ENCODE results near the gene PRRT1.
"Not testable (repeated sequence)": the region's sequence is repeated elsewhere in the genome, so short reads cannot be mapped to it uniquely, and the experiment has no call there.

PRRT1 gene

DNA sequence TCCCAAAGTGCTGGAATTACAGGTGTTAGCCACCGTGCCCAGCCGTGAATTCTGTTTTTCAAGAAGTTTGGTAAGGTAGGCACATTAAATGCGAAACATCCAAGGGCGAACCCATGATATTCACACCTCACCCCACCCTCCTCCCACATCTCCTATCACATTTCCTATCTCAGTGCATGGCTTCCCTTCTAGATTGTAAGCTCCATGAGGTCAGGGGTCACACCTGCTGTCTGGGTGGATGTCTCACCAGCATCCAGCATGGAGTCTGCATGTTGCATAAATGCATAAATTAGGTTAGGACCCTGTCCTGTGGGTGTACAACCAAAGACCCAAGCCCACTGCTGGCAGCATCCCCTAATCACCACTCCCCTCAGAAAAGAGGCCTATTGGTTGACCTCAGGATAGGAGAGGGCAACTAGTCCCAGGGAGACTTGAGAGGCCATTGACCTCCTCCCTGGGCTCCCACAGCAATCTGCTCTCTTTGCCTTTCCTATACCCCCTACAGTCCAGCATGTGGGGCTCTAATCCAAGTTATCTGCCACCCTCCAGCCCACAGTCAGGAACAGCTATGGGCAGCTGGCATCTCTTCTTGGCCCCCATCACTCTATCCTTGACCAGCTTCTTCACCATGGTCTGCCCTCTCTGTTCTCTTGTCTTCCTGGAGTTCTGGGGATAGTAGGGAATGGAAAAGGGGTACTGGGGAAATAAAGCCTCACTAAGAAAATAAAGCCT is 4.2 kb downstream of the PRRT1 start:
- H3K79me2 ChIP-seq (ENCODE audit: control insufficient read depth, insufficient read depth, low read length, poor library complexity), result no peaks in the 10 kb centered on the region
- H3K4me3 ChIP-seq (ENCODE audit: low read depth, low read length), result no peak overlapping the region
- H4K91ac ChIP-seq (ENCODE audit: low read depth, low read length), result no peak overlapping the region
- no peak overlapping the region for H2BK5ac ChIP-seq (ENCODE audit: low read depth, low read length, poor library complexity)
- no peak overlapping the region for H3K4ac ChIP-seq (ENCODE audit: low read depth, low read length)
- H3K4me2 ChIP-seq (ENCODE audit: low read length), result no peak overlapping the region
- no peaks in the 10 kb centered on the region for H3K36me3 ChIP-seq (ENCODE audit: control insufficient read depth in 1 of 2, insufficient read depth in 2 of 2, low read length in 2 of 2)
- H3K9ac ChIP-seq (ENCODE audit: low read length), result no peak overlapping the region
- no peak overlapping the region for H2AK5ac ChIP-seq (ENCODE audit: low read length)
- H4K12ac ChIP-seq (ENCODE audit: low read depth, low read length), result no peak overlapping the region
- H3K14ac ChIP-seq (ENCODE audit: low read length), result no peak overlapping the region
- peaks cover 20% of the 10 kb centered on the region for H3K27me3 ChIP-seq (ENCODE audit: insufficient read depth, low read length)
- DNase-seq, result no peak
- H3K27ac ChIP-seq (ENCODE audit: low read depth, low read length), result no peak overlapping the region
- H2BK12ac ChIP-seq (ENCODE audit: low read length), result no peak overlapping the region
- no peak overlapping the region for H3K18ac ChIP-seq (ENCODE audit: low read length)
- WGBS (ENCODE audit: extremely low coverage, insufficient coverage, insufficient read length), result no CpG with 5 or more reads among the region's 4 CpGs
- peaks cover 2% of the 10 kb centered on the region for H3K79me1 ChIP-seq (ENCODE audit: low read length)
- peaks cover 3% of the 10 kb centered on the region for H3K9me3 ChIP-seq (ENCODE audit: insufficient read depth, low read depth, low read length)
- no peak overlapping the region for H3K23ac ChIP-seq (ENCODE audit: low read length)
- H4K8ac ChIP-seq (ENCODE audit: low read depth, low read length), result no peak overlapping the region
- peaks cover 5 to 7% of the 10 kb centered on the region in 2 experiments for H3K4me1 ChIP-seq (ENCODE audit: control insufficient read depth in 1 of 2, insufficient read depth in 2 of 2, low read length in 2 of 2)
- no peak overlapping the region for H2AFZ ChIP-seq (ENCODE audit: insufficient read depth, low read length, poor library complexity)
- H2BK120ac ChIP-seq (ENCODE audit: insufficient read depth, low read length, poor library complexity), result no peak overlapping the region

DNA sequence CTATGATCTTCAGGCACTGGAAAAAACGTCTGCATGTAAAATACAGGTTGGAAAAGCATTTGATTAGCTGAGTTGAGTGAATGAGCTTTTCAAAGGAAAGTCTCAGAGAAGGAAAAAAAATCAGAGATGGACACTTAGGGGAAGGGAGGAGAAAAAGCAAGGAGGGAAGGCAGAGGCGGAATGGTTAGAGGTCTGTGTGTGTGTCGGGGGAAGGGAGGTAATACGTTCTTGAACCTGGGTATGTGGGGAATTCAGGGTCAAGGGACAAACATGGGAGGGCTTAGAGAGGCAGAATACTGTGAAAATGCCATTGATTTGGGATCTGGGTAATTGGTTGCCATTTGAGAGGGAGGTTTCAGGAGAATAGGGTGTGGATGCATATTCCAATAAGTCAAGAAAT is 5.1 kb downstream of the PRRT1 start:
- Histone ChIP-seq H4K91ac (ENCODE audit: low read depth, low read length) (no peak overlapping the region), H2BK12ac (ENCODE audit: low read length) (no peak overlapping the region), H3K9ac (ENCODE audit: low read length) (no peak overlapping the region), H2AFZ (ENCODE audit: insufficient read depth, low read length, poor library complexity) (no peak overlapping the region), H3K18ac (ENCODE audit: low read length) (no peak overlapping the region), H3K23ac (ENCODE audit: low read length) (no peak overlapping the region), H2BK5ac (ENCODE audit: low read depth, low read length, poor library complexity) (no peak overlapping the region), H3K4me1 (ENCODE audit: control insufficient read depth in 1 of 2, insufficient read depth in 2 of 2, low read length in 2 of 2) (peaks cover 0 to 2% of the 10 kb centered on the region in 2 experiments), H3K27me3 (ENCODE audit: insufficient read depth, low read length) (peaks cover 16% of the 10 kb centered on the region), H2BK120ac (ENCODE audit: insufficient read depth, low read length, poor library complexity) (no peak overlapping the region), H3K14ac (ENCODE audit: low read length) (no peak overlapping the region), H3K27ac (ENCODE audit: low read depth, low read length) (no peak overlapping the region), H4K8ac (ENCODE audit: low read depth, low read length) (no peak overlapping the region), H3K79me1 (ENCODE audit: low read length) (no peaks in the 10 kb centered on the region), H2AK5ac (ENCODE audit: low read length) (no peak overlapping the region), H3K36me3 (ENCODE audit: control insufficient read depth in 1 of 2, insufficient read depth in 2 of 2, low read length in 2 of 2) (no peaks in the 10 kb centered on the region), H3K9me3 (ENCODE audit: insufficient read depth, low read depth, low read length) (peaks cover 3% of the 10 kb centered on the region), H3K79me2 (ENCODE audit: control insufficient read depth, insufficient read depth, low read length, poor library complexity) (no peaks in the 10 kb centered on the region), H4K12ac (ENCODE audit: low read depth, low read length) (no peak overlapping the region), H3K4me2 (ENCODE audit: low read length) (no peak overlapping the region), H3K4ac (ENCODE audit: low read depth, low read length) (no peak overlapping the region), H3K4me3 (ENCODE audit: low read depth, low read length) (no peak overlapping the region)
- no CpG with 5 or more reads among the region's 4 CpGs for WGBS (ENCODE audit: extremely low coverage, insufficient coverage, insufficient read length)
- no peak for DNase-seq

GRCh38 chr6:32146287-32146686 is 5.5 kb downstream of the PRRT1 start:
- no peaks in the 10 kb centered on the region for H3K36me3 ChIP-seq (ENCODE audit: control insufficient read depth in 1 of 2, insufficient read depth in 2 of 2, low read length in 2 of 2)

DNA sequence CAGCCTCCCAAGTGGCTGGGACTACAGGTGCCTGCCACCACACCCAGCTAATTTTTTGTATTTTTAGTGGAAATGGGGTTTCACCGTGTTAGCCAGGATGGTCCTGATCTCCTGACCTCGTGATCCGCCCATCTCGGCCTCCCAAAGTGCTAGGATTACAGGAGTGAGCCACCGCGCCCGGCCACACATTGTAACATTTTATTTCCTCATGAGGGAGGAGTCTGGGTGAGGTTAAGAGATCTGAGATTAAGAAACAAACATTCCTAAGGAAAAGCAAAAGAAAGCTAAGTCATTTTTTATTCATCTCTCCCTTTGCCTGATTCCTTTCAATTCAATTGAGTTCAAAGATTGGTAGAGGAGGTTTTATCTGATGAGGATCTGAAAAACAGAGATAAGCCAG is 7.5 kb downstream of the PRRT1 start:
- not testable (repeated sequence) for H3K4ac ChIP-seq (ENCODE audit: low read depth, low read length); H2BK5ac ChIP-seq (ENCODE audit: low read depth, low read length, poor library complexity); H2AK5ac ChIP-seq (ENCODE audit: low read length); DNase-seq; H3K79me1 ChIP-seq (ENCODE audit: low read length); H3K18ac ChIP-seq (ENCODE audit: low read length); H3K9ac ChIP-seq (ENCODE audit: low read length); H3K4me1 ChIP-seq (ENCODE audit: control insufficient read depth in 1 of 2, insufficient read depth in 2 of 2, low read length in 2 of 2); H4K91ac ChIP-seq (ENCODE audit: low read depth, low read length); H3K4me3 ChIP-seq (ENCODE audit: low read depth, low read length); H3K4me2 ChIP-seq (ENCODE audit: low read length); H4K12ac ChIP-seq (ENCODE audit: low read depth, low read length); H3K79me2 ChIP-seq (ENCODE audit: control insufficient read depth, insufficient read depth, low read length, poor library complexity); H3K9me3 ChIP-seq (ENCODE audit: insufficient read depth, low read depth, low read length); H2BK120ac ChIP-seq (ENCODE audit: insufficient read depth, low read length, poor library complexity); H4K8ac ChIP-seq (ENCODE audit: low read depth, low read length); H3K36me3 ChIP-seq (ENCODE audit: control insufficient read depth in 1 of 2, insufficient read depth in 2 of 2, low read length in 2 of 2); H2BK12ac ChIP-seq (ENCODE audit: low read length); H3K27me3 ChIP-seq (ENCODE audit: insufficient read depth, low read length); H3K23ac ChIP-seq (ENCODE audit: low read length); H3K27ac ChIP-seq (ENCODE audit: low read depth, low read length); H2AFZ ChIP-seq (ENCODE audit: insufficient read depth, low read length, poor library complexity); H3K14ac ChIP-seq (ENCODE audit: low read length)
- WGBS (ENCODE audit: extremely low coverage, insufficient coverage, insufficient read length), result no CpG with 5 or more reads among the region's 7 CpGs

More at GRCh38 chr6:32146287-32146686, 5.5 kb downstream of the PRRT1 start:
- peaks cover 0 to 2% of the 10 kb centered on the region in 2 experiments for H3K4me1 ChIP-seq (ENCODE audit: control insufficient read depth in 1 of 2, insufficient read depth in 2 of 2, low read length in 2 of 2)
- no peak overlapping the region for H2BK12ac ChIP-seq (ENCODE audit: low read length)
- H3K23ac ChIP-seq (ENCODE audit: low read length), result no peak overlapping the region
- no peak overlapping the region for H3K18ac ChIP-seq (ENCODE audit: low read length)
- no CpG with 5 or more reads among the region's 1 CpG for WGBS (ENCODE audit: extremely low coverage, insufficient coverage, insufficient read length)
- H3K9me3 ChIP-seq (ENCODE audit: insufficient read depth, low read depth, low read length), result peaks cover 3% of the 10 kb centered on the region
- no peak overlapping the region for H3K4me3 ChIP-seq (ENCODE audit: low read depth, low read length)
- H3K9ac ChIP-seq (ENCODE audit: low read length), result no peak overlapping the region
- no peak overlapping the region for H4K8ac ChIP-seq (ENCODE audit: low read depth, low read length)
- H2AK5ac ChIP-seq (ENCODE audit: low read length), result no peak overlapping the region
- H3K79me2 ChIP-seq (ENCODE audit: control insufficient read depth, insufficient read depth, low read length, poor library complexity), result no peaks in the 10 kb centered on the region
- no peak overlapping the region for H4K12ac ChIP-seq (ENCODE audit: low read depth, low read length)
- no peak overlapping the region for H3K4ac ChIP-seq (ENCODE audit: low read depth, low read length)
- H2BK120ac ChIP-seq (ENCODE audit: insufficient read depth, low read length, poor library complexity), result no peak overlapping the region
- no peak overlapping the region for H2AFZ ChIP-seq (ENCODE audit: insufficient read depth, low read length, poor library complexity)
- no peak overlapping the region for H3K14ac ChIP-seq (ENCODE audit: low read length)
- no peak overlapping the region for H3K27ac ChIP-seq (ENCODE audit: low read depth, low read length)
- no peak overlapping the region for H3K4me2 ChIP-seq (ENCODE audit: low read length)
- no peak for DNase-seq
- peaks cover 13% of the 10 kb centered on the region for H3K27me3 ChIP-seq (ENCODE audit: insufficient read depth, low read length)
- H4K91ac ChIP-seq (ENCODE audit: low read depth, low read length), result no peak overlapping the region
- H3K79me1 ChIP-seq (ENCODE audit: low read length), result no peaks in the 10 kb centered on the region
- H2BK5ac ChIP-seq (ENCODE audit: low read depth, low read length, poor library complexity), result no peak overlapping the region

All from trophoblast cell (in vitro differentiated cells and primary cell).